Measurements from ENCODE around the gene TCEA2.

GRCh38 chr20:64036346-64037198, 26.4 kb upstream of the TCEA2 start:
- TF ChIP-seq CTCF (IDR thresholded peaks at IDR 0.05) (no peak), POLR2AphosphoS5 (IDR thresholded peaks at IDR 0.05; ENCODE audit: insufficient read depth in 1 of 2, low read depth in 1 of 2) (no peak), POLR2A (IDR thresholded peaks at IDR 0.05) (no peak)
